ENCODE measurements around the gene PLP1.
"Not testable (repeated sequence)": the region's sequence is repeated elsewhere in the genome, so short reads cannot be mapped to it uniquely, and the experiment has no call there.

PLP1 gene, protein sequence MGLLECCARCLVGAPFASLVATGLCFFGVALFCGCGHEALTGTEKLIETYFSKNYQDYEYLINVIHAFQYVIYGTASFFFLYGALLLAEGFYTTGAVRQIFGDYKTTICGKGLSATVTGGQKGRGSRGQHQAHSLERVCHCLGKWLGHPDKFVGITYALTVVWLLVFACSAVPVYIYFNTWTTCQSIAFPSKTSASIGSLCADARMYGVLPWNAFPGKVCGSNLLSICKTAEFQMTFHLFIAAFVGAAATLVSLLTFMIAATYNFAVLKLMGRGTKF

DNA sequence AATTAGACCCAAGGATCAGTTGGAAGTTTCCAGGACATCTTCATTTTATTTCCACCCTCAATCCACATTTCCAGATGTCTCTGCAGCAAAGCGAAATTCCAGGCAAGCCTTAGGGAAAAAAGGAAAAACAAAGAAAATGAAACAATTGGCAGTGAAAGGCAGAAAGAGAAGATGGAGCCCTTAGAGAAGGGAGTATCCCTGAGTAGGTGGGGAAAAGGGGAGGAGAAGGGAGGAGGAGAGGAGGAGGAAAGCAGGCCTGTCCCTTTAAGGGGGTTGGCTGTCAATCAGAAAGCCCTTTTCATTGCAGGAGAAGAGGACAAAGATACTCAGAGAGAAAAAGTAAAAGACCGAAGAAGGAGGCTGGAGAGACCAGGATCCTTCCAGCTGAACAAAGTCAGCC, at the start of gene PLP1:
TSS of gene PLP1 (plus strand) at position 295 of the 400 bp plus-strand sequence. CDS start 156 bp downstream, outside the sequence.
- DNase-seq, result no peak

DNA sequence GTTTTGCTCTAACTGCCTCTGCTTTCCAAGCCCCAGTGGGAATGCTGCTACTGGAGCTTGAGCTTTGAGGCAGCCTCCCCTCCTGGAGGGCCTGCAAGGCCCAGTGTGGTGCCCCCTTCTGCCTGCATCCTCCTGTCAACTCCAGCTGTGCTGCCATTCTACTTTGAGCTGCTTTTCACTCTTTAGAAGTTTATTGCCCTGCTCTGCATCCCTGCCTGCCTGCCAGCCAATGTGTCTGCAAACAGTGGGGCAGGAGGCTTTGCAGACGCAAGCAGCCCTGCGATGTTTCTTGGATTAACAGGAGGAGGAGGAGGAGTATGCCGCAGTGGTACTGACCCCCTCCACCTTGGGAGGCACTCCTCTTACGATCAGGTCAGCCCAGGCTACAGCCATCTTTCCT, 49.5 kb upstream of the PLP1 start:
- DNase-seq, result no peak

DNA sequence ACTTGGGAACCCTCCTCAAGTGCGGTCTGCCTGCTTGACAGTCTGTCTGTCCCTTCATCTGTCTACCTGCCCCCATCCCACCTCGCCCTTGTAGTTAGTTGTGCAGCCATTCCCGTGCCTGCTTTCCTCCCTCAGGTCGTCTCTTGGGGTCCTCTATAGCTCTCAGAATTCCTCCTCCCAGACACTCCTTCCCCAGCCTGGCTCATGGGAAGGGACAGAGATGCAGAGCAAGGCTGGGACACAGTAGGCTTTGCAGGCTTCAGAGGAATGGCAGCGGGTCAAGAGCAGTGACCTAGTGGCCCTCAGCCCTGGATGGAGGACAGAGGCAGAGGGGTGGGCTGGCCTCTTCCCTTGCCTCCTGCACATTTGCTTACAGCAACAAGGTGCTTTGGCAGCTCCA, 47.6 kb upstream of the PLP1 start:
- DNase-seq, result no peak

DNA sequence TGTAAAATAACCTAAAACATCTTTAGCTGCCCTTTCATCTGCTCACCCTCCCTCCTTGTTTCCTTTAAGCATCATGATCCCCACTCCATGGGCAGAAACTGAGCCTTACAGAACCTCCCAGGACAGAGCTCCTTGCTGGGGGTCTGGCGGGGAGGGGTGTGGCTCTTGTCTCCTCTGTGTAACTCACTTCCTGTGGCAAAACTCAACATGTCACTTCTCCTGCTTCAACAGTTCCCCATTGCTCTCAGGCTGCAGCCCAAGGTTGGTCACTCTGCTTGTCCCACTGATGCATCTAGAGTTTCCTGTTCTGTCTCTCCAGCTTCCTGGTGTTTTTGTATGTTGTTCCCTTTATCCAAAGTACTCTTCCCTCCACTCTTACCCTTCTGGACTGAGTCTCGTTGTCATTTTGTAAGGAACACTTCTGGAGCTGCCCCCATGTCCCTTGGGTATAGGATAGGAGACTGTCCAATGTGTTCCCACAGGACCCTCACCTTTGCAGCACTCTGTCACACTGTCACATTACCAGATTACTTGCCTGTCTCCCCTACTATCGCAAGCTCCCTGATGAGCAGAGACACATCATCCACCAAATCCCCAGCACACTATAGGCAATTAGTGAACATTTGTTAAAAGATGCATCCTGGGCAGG, 46.4 kb upstream of the PLP1 start:
- no peak for DNase-seq

DNA sequence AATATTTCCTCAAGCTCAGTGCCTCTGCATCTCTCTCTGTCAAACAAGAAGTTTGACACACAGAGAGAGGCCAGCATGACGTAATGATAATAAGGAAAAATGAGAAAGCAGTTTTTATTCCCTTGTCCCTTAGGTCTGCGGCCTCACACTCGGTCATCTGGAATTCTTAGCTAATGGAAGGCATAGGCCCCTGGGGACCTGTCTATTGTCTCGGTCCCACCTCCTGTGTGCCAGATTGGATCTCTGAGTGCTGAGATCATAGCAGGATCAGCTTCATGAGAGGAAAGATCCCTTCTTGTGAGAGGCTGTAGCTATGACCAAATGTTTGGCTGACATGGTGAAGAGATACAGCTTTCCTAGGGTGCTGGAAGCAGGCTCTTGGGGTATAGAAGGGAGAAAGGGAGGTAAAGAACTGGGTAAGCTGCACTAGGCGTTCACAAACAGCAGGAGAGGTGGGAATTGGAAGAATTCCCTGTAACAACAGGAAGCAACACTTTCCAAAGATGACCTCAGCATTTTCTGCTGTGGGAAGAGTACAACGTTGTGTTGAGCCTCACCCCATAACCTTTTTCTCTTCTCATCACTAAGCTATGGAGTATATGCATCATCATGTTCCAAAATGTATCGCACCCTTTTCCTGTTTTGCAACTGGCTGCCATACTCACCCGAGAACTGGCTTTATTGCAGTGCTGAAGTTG, 45.7 kb upstream of the PLP1 start:
- DNase-seq, result no peak

DNA sequence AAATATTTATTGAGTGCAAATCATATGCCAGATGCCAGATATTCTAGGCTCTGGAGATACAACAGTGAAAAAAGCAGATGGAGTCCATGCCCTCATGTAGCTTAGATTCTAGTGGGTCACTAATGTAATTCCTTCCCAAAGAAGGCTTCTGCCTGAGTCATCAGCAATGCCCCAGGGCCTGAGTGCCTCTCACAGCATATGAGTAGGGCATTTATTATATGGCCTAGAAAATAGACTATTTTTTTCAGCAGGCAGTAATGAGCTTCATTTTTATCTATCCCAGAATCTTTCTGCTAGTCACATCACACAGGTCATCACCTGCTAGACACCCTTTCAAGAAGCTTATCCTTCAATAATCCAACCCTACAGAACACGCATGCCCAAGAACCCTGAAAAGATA, 43.6 kb upstream of the PLP1 start:
- no peak for DNase-seq

DNA sequence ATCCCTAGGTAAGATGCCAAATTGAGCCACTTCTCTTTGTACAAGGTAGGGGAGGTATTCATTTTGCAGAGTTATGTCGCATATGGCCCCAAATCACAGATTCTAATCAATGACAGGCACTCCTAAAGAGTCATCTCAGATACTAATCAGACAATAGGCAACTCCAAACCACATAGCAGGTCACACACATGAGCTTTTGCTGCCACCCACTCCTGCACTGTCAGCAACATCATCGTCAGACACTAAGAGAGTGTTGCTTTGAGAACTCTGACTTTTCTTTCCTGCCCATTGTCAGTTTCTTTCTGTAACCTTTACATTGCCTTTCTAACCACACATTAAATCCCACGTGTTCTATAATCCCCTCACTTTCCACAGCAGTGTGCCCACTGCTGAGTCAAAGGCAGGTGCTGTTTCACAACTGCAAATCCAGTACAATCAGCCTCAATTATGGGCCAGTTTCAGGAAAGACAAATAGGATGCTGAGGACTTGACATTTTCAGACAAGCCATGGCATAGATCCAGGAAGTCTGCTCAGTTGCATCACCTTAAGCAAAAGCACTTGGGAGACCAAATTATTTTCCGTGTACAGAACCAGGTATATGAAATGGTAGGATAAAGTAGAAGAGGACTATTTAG, 42.4 kb upstream of the PLP1 start:
- DNase-seq, result peak; percentile 46

DNA sequence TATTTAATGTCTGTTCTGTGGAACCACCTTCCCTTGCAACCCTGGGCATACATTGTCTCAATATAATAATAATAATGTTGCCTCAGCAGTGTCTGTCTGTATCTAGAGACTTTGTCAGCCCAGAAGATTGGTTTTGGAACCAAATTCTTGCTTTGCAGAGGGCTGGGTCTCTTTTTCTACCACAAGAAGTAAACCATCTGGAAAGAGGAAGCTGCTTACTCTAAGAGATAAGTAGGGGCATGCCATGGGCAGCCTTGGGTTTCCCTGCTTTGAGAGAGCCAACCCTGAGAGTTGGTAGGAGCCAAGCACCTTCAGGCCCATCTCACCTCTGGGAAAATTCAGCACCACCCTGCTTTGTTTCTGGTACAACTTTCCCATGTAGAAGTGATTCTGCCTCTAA, 38.9 kb upstream of the PLP1 start:
- no peak for DNase-seq

DNA sequence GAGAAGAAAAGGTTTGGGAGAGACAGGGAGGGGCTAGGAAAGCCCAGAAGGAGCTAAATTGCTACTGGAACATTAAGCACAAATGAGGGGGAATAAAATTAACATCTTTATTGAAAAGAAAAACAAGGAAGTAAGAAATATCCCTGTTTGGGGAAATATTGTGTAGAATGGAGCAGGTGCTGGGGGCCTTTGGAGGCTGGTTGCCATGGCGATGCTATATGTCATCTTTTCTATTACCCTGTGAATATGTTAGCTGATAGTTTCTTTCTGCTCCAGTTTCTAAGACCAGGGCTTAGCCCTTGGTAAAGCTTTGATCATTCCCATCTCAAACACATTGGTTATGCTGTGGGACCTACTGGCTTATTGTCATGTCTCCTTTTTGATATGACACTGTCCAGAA, 37.2 kb upstream of the PLP1 start:
- DNase-seq, result no peak

DNA sequence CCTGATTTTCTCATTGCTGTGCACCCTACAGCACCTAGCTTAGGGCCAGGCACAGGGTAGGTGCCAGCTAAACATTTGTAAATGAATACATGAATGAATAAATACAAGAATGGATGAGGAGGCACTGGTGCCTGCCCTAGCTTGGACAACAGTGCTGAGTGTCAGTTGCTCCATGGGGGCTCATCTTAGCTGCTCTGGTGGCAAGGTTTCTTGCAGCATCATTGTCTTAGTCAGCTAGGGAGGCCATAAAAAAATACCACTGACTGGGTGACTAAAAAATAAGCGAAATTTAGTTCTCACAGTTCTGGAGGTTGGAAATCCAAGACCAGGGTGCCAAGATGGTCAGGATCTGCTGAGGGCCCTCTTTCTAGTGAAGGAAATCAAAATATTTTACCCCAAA, 34.8 kb upstream of the PLP1 start:
- no peak for DNase-seq

DNA sequence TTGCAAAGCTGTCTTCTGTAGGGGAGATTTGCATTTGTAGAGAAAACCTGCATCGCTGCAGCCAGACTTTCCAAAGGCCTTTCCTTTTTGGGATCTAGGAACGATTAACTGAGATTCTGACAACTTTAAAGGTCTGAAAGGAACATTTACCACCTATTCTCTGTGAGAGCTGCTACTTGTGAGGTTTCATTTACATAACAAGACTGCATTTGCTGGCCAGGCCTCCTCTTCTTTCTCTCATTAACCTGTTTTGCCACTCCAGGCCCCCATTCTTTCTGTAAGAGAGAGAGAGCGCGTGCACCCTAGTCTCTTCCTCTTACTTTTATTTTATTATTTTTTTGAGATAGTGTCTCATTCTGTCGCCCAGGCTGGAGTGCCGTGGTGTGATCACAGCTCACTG, 34.3 kb upstream of the PLP1 start:
- no peak for DNase-seq

DNA sequence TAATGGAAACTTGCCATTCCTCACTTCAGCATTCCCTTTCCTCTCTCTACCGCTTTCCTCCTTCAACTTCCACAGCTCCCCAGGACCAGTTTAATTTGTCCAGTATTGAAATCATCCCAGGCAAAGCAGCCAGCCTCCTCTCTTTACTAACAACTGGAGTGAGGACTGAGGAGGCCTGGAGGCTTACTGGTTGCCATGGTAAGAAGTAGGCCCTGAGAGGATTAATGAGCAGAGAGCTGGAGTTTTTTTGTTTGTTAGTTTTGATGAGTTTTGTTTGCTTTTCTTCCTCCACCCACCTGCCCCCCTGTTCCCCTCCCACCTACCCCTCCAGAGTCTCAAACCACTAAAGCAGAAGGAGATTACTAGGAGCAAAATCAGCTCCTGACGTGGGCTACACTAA, 29.5 kb upstream of the PLP1 start:
- no peak for DNase-seq

DNA sequence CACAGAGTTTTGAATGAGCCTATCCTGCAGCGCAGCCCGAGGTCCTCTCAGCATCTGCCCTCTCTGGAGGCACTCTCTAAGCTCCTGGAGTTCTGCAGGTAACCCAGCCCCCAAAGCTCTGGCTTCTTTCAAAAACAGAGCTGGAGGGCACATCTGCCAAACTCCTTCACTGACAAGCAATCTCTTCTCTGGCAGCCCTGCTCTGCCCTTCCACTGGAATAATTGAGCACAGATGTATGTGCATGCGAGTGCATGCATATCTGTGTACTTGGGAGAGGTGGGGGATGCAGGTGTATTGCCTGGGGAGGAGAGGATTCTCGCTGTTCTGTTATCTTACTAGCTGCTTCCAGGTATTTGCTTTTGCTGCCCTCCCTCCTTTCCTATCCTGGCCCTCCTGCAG, 22.2 kb upstream of the PLP1 start:
- DNase-seq, result no peak

DNA sequence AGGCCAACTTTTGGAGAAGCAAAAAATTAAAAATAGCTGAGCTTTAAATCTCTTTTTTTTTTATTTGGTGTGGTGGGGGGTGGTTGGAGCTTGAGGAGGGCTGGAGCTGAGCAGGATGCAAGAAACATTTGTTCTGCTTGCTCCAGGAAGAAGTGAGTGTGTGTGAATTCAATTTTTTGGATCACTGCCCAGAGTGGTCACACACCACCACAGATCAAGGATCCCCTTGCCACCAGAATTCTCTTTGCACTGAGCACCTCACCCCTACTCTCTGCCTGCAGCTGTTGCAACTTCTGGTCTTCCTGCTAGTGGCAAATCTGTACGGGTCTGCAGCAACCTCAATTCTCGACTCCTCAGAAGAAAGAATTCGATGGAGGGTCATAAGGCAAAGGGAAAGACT, 19.9 kb upstream of the PLP1 start:
- DNase-seq, result peak; percentile 89

DNA sequence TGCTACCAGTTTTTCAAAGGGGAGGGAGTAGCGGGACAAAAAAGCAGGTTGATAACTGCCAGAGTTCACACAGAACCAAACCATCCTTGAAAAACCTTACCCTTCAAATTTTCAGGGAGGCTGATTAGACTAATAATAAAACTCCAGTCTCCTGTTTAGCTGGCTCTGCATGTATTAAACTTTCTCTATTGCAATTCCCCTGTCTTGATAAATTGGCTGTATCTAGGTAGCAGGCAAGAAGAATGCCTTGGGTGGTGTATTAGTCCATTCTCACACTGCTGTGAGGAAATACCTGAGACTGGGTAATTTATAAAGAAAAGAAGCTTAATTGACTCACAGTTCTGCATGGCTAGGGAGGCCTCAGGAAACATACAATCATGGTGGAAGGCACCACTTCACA, 18.1 kb upstream of the PLP1 start:
- DNase-seq, result no peak

DNA sequence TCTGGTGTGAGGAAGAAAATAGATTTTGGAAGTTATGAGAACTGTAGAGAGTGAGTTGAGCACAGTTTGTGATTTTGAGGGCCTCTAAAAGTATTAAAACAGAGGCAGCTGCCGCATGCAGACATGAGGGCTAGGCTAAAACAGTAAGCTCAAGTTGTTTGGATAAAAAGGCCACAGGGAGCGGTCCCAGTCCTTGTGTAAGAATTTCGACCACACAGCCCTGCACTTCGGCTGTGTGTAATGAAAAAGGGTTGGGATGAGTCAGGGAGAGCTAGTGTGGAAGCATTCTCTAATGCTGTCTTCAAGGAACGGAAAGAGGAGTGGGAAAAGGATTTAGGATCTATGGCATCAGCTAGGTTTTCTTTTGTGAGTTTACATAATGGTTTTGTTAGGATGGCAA, 13.1 kb upstream of the PLP1 start:
- DNase-seq, result not testable (repeated sequence)

DNA sequence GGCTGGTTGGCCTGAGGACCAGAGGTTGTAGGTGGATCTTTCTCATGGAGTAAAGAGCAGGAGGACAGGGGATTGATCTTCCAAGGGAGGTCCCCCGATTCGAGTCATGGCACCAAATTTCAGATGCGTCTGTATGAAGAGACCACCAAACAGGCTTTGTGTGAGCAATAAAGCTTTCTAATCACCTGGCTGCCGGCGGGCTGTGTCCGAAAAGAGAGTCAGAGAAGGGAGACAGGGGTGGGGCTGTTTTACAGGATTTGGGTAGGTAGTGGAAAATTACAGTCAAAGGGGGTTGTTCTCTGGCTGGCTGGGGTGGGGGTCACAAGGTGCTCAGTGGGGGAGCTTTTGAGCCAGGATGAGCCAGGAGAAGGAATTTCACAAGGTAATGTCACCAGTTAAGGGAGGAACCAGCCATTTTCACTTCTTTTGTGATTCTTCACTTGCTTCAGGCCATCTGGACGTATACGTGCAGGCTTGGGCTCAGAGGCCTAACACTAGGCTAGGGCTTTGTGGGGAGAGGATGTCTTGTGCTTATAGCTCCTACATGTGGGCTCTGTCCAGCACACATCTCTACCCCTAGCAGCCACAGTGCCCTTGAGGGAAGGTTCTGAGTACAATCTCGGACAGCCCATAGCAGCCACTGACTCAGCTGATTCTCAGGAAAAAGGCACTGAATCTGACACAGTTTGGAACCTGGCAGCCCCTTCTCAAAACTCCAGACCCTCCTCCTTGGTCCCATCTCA, 9.7 kb upstream of the PLP1 start:
- DNase-seq, result not testable (repeated sequence)

DNA sequence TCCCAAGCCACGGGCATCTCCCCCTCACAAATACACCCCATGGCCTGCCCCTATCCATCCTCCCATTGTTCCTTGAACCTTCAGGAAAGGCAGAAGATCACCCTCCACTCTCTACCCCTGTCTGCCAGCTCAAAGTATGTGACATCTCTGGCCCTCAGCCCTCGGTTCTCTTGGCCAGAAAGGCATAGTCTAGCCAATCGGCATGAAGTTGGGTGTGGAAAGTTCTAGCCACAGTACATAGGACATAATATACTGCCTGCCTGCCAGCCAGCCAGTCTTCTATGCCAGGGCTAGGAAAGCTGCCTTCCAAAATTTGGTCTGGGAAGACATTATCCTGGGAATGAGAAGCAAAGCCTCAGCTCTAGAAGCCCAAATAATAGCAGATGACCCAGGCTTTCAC, 3.2 kb upstream of the PLP1 start:
- DNase-seq, result no peak

DNA sequence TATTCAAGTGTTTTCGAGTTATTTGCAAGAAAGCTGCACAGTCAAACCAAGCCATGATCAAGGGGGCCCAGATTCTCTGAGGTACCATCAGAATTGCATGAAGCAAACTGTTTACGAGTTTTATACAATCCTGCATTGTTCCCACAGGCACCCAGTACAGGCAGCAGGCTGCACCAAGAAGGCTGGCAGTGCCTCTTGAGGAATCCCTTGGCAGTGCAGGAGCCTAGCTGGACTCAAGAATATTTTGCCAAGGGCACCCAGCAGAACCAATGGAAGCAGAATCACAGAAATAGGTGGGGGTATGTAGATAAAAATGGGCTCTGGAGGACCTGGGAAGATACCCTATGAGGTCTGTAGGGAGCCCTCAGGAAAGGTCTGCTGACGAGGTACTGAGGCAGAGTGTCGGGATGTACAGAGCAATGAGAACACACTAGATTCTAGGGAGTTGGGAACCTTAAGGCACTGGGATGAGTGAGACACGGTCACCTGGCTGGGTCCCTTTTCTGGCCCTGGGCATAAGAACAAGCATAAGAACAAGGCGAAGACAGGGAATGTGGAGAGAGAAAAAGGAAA, 2.5 kb upstream of the PLP1 start:
- DNase-seq, result peak; percentile 33

DNA sequence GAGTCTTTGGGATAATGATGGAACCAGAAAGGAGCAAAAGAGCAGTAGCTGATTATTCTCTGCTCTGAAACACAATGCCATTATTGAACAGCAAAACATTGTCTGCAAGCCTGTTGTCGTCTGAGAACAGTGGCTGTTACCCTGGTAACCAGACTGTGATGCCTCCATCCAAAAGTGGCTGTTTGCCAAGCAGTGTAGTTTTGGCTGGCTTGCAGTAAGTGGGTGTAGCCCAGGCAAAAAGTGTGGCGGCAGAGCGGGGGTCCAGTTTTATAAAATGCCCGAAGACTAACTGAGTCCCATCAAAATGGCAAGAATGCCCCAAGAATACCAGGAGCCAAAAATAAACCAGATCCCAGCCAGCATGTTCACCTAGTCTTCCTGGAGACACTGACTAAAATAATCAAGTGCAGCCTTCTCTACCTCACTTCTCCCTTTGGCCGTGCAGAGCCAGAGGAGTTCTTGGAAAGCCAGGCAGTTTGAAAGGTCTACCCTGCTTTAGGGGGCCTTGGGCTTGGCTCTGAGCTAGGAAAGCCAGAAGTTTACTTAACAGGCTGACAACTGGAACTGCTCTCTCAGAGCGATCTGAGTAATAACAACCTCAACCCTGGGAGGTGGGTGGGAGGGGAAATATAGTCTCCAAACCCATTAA, 2.6 kb downstream of the PLP1 start:
- DNase-seq, result peak; percentile 51

DNA sequence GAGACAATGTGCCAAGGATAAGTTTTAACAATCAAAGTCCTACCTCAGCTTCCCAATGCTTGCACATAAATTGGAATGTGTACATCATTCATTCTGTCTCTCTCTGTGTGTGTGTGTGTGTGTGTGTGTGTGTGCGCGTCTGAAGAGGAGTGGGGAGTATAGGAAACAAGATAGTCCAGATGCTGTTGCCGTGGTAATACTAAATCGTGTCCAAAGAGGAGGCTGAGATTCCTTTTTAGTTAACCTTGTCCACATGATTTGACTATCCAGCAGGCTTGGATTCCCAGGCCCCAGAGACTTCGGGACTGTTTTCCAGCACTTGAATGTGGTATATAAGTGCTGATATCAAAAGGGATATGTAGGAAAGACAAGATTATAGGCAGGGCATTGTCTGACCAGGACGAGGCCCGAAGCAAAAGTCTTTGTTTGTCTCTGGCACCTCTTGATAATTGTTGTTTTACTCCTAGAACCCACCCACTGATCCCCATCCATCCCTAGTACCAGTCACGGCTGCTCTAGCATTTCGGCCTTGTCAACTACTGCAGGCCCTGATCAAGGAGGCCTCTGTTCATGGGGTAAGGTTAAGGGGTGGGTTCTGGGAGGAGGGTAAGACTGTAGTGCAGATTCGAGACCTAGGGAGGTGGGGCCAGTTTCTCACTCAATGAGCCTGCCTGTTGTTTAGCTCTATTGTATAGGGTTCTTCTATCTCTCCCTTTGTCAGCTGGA, 3.9 kb downstream of the PLP1 start:
- DNase-seq, result no peak

DNA sequence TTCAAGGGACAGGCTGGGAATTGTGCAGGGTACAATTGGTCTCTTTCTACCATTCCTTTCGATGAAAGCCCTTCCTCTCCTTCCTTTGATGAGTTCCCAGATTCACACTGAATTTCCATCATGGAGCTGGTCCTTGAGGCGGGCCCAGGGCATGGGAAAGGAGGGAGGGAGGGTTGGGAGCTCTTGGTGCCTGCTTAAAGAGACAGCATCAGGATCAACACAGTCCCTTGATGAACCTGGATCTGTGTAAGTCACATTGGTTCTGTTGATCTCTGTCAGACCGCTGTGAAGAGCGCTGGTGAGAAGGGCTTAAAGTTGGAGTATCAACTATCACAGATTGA, 4.4 kb downstream of the PLP1 start:
- DNase-seq, result no peak
